Astrocyte of the hippocampus (primary cell): Measurements from ENCODE around the gene SHC4.

Source experiments
- DNase-seq: peaks from one replicate; pipeline ENCODE4 v3.0.0; 2011; ENCODE audit warnings: low read depth, low spot score

The SHC4 gene

DNA sequence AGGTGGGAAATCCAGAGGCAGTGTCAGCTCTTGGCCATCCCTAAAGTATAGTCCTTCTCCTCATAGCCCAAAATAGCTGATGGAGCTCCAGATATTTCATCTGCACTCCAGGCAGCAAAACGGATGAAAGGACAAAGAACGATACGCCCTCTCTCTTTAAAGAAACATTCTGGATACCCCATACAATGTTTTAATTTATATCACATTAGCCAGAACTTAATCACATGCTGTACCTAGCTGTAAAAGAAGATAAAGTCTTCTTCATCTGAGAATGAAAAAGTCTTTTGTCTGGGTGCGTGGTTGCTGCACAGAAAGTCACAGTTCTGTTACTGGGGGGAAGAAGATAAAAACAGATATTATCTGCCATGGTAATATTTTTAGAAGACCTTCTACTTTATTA, 4.3 kb upstream of the SHC4 start:
- no peak for DNase-seq

DNA sequence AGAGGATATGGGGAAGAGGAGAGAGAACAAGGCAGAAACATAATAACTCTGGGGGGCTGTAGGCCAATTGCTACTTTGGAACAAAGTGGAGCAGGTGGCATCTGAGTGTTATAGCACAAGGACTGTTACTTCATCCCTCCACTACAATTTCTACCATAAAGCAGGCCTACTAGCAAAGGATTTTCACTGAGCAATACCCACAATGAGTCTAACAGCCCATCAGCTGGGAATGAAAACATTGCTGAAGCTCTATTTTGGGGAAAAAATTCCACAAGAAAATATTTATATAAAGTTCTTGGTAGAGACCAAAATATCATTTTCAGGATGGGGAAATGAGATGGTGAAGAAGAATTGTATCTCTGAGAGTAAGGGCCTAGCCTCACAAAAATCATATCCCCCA, 3.6 kb upstream of the SHC4 start:
- DNase-seq = no peak

DNA sequence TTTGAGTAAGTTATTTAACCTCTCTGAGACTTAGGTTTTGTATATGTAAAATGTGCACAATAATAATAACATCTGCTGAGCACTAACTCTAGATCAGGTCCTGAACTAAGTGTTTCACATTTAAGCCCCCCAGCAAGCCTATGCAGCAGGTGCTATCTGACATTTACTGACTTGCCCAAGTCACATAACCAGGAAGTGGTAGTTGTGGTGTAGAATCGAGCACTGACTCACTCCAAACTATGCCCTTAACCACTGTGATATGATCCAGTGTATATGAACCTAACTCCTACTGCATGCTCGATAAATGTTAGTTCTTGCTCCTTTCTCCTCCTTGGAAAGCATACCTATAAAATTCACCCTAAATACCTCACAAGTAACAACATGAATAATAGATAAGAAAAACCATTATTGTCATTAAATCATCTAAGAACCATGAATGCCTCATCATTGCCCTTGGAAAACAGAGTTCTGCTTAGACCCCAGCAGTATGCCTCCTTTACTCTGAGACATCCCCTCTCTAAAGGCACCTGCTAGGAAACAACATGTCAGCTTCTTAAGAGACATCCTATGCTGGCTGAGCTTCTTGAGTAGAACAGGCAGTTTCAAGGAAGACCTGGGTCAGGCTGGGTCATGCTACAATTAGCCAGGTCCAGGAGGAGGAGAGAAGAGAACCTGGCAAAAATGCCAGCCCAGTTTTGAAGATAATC, 3.0 kb upstream of the SHC4 start:
- DNase-seq = peak; percentile 61

- peak; percentile 40 for DNase-seq
Measured at GRCh38 chr15:48965972-48966371, 2.3 kb upstream of the SHC4 start.

DNA sequence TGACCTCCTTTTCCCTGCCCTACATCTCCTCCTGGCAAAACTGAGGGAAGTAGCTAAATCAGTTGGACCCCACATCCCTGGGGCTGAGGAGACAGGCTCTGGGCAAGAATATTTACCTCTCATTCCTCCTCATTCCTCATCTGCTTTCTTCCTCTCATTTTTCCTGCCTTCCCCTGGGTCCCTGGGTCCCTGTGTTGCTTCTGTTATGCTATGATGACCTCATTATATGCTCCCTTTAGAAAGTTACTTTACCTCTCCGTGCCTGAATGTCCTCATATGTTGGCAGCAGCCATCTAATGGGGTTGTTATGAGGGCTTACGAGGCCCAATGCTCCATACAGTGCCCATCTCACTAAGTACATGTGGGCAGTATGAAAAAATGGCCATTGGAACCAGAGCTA, 1.2 kb upstream of the SHC4 start:
- no peak for DNase-seq

DNA sequence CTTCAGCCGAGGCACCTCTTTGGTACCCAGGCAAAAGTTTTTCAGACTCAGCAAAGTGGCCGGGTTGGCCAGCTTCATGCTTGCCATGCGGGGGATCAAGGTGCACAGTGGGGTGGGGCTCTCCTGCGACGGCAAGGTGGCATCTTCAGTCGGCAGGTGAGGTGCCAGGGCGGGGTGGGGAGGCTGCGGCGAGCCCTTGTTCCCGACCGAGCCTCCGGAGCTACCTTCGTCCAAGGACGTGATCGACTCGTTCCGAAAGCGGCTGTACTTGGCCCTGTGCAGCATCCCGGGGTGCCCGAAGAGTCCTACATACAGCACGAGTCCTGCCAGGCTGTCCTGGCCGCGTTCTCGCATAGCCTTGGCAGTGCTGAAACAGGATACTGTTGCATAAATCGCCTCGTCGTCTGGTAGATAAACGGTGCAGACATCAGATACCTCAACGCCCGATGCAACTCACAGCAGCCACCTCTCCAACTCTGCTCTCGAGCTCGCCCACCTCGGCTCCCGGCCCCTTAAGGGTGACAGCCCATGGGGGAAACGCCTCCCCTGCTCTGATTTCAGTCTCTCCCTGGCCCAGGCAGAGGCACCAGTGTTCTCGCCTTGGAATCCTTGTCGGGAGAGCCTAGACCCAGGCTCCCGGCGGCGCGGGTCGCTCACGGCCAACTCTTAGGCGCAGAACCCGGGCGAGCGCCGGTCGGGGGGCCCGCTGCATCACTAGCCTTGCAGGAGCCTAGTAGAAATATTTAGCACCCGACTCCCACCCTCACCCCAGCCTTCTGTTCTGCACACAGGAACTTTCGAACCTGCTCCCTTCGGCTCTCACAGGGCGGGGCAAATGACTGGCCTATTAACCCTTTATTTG, 826 bp downstream of the SHC4 start:
- peak; percentile 70 for DNase-seq

- DNase-seq = no peak
Measured at GRCh38 chr15:48955967-48956366, 7.8 kb downstream of the SHC4 start.

DNA sequence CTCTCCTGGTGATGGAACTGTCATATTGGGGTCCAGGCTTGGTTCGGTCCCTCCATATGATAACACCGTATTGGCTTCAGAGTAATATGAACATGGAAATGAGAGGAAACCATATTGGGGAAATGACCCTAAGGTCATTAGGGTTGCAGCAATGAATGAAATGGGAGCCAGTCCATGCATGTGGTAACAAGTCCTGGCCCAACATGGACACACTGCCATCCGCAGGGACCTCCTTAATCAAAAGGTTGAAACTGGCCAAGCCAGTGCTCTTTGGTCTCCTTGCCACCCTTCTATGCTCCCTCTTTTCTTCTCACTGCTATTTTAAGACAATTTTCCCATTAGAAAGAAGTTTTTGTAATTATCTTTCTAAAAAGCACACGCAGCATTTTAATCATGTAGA, 8.3 kb downstream of the SHC4 start:
- no peak for DNase-seq

GRCh38 chr15:48954538-48954937, 9.2 kb downstream of the SHC4 start:
- peak; percentile 80 for DNase-seq

DNA sequence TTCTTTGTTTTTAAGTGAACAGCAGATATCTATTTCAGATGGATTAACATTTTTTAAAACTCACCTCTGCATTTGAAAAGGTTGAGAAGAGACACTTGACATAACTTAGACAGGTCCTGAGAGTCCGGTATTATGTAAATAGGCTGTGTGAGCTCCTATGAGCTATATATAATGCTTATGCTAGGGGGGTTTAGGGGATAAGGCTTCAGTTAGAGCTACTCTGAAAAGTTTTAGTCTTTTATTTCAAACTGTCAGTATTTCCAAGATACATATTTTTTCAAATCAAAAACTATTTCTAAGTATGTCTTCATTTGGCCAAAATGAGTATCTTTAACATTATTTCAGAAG, 16.9 kb downstream of the SHC4 start:
- no peak for DNase-seq

DNA sequence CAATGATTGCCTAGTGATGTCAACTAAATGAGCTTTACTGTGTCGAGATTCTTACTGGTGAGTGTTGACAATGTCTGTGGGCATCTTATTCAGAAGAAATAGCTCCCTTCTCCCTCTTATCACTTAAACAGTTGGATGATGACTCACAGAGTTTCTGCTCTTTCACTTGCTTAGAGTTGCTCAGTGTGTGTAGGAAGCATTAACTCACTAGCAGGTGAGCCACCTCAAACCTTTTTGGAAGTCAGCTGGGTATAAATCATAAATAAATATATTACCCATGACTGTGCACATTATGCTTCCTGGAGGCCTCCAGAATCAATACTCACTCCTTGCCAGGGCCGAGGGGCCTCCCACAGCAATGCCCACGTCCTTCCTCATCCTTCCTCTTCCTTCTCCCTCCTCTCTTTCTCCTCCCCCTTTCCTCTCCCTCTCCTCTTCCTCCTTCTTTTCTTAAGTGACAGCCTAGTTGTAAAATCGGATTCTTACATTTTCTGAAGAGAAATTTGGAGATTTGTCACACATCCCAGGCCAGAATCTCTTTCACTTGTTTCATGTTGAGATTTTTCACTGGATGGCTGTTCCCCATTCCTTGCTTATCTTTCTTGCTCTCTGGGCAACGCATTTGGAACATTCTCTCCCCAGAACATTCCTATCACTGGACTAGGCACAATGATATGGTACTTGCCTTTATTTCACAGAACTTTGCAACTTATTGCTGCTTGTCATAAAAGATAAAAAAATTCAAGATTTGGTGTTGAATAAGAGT, 17.5 kb downstream of the SHC4 start:
- DNase-seq = peak; percentile 57

- no peak for DNase-seq
Measured at GRCh38 chr15:48945386-48945785, 18.3 kb downstream of the SHC4 start.

- no peak for DNase-seq
Measured at GRCh38 chr15:48941904-48942303, 21.8 kb downstream of the SHC4 start.

DNA sequence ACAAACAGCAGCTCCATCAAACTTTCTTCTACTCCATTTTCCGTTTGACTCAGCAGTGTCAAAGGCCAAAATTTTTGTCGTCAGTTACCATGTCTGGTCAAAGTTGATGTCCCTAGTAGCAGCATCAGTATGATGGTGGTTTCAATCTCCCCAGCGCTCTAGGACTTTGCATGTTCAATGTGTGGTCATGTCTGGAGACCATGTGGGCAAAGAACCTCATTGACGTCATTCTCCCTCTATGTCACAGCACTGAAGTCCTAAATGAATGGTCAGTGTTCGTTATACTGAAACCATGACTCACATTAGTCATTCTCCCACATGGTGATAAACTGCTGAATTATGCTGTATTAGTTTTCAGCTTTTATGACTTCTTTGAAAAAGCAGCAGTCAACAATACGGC, 23.2 kb downstream of the SHC4 start:
- DNase-seq = peak; percentile 88

- peak; percentile 89 for DNase-seq
Measured at GRCh38 chr15:48939648-48940047, 24.1 kb downstream of the SHC4 start.

GRCh38 chr15:48937886-48938285, 25.8 kb downstream of the SHC4 start:
- DNase-seq = no peak

- DNase-seq = peak; percentile 82
Measured at GRCh38 chr15:48936666-48937065, 27.1 kb downstream of the SHC4 start.

- no peak for DNase-seq
Measured at GRCh38 chr15:48935236-48935635, 28.5 kb downstream of the SHC4 start.

DNA sequence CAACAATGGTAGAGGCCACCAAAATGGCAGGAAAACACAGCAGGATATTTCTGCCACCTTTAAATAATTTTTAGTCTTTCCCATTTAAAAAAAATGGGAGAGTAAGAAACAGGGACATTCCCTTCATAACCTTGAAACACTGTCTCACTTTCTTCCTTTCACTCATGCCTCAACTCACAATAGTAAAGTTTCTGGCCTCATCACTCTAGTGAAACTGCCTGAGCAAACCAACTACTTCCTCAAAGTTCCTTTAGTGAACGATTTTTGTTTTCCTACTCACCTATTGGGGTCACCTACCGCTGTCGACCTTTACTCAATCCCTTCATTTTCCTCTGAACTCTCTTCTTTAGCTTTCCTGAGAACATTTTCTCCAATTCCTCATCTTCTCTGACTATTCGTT, 33.0 kb downstream of the SHC4 start:
- no peak for DNase-seq

GRCh38 chr15:48929661-48930060, 34.1 kb downstream of the SHC4 start:
- DNase-seq = no peak

DNA sequence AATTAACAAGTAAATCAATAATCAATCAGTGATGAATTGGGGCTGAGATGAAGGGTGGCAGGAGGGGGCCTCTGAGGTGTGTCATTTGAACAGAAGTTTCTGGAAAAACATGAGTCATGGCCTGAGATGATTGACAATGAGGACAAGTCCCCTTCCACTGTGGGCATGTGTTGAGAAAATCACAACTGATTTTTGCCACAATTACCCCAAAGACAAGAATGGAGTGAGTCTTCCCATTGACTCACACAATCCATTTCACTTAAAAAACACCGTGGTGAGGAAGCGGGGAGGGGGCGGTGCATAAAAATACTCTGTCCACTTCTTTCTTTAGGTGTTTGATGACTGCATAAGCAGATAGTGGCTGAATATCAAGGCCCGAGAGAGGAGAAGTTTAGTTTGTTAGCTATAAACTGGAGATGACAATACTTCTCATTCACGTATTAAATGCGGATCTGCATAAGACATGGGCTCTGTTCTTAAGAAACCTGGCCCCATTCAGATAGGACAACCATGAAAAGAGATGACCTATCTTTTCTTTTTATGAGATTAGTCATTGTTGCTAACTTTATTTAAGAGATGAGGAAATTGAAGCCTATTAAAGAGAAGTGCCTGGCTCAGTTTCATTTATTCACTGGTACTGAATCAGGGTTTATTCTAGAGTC, 34.7 kb downstream of the SHC4 start:
- peak; percentile 49 for DNase-seq

DNA sequence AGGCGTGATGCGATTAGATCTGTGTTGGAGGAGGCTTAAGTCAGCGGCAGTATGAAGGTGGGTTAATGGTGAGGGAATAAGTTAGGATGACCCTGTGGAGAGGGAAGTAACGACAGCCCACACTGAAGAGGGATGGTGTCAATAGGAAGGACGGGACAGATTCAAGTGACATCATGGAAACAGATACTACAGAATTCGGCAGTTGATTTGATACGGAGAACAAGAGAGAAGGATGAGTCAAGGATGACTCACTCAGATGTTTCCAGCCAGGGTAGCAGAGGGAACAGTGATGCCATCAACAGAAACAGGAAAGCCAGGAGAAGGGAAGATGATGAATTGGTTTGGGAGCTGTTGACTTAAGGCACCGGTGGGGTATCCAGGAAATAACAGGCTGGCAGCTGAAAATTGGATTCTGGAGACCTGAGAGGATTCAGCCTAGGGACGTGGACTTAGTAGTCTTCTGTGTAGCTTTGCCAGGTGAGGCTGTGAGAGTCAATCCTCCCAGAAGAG, 38.0 kb downstream of the SHC4 start:
- DNase-seq = peak; percentile 75
